ENCODE results near the gene ANLN. TPM values are rescaled to one million over a fixed set of nuclear protein-coding genes. Genes with fewer than 3 reads are reported as not detected.
"Not testable (repeated sequence)": the region's sequence is repeated elsewhere in the genome, so short reads cannot be mapped to it uniquely, and the experiment has no call there.

ANLN gene
- total RNA-seq, 1 donor from 2014 or later = 3.3 TPM

- H3K4me1 ChIP-seq = no peaks in the 10 kb centered on the region
- intact Hi-C loops (cut with DNase I) = no loop called here
- no peaks in the 10 kb centered on the region for H3K36me3 ChIP-seq
- H3K9me3 ChIP-seq = no peaks in the 10 kb centered on the region
- no peak for ATAC-seq
- DNase-seq = no peak
- no peaks in the 10 kb centered on the region for H3K27me3 ChIP-seq
- no peak overlapping the region for H3K27ac ChIP-seq
- no peak overlapping the region for H3K4me3 ChIP-seq
- no peak for TF ChIP-seq CTCF (IDR thresholded peaks at IDR 0.05)
Observed at GRCh38 chr7:36368496-36368895, 21.2 kb upstream of the ANLN start.

GRCh38 chr7:36369171-36369570 is 20.5 kb upstream of the ANLN start:
- no peaks in the 10 kb centered on the region for H3K4me1 ChIP-seq
- no peaks in the 10 kb centered on the region for H3K27me3 ChIP-seq
- no peak overlapping the region for H3K4me3 ChIP-seq
- TF ChIP-seq CTCF (IDR thresholded peaks at IDR 0.05) = no peak
- H3K9me3 ChIP-seq = no peaks in the 10 kb centered on the region
- no peak for ATAC-seq
- DNase-seq = no peak
- no peak overlapping the region for H3K27ac ChIP-seq
- intact Hi-C loops (cut with DNase I) = no loop called here
- no peaks in the 10 kb centered on the region for H3K36me3 ChIP-seq

- H3K27me3 ChIP-seq = no peaks in the 10 kb centered on the region
- ATAC-seq (no peak), DNase-seq (no peak)
- no peaks in the 10 kb centered on the region for H3K36me3 ChIP-seq
- H3K4me3 ChIP-seq = no peak overlapping the region
- intact Hi-C loops (cut with DNase I) = no loop called here
- no peak overlapping the region for H3K27ac ChIP-seq
- TF ChIP-seq CTCF (IDR thresholded peaks at IDR 0.05) = no peak
- no peaks in the 10 kb centered on the region for H3K9me3 ChIP-seq
- H3K4me1 ChIP-seq = no peaks in the 10 kb centered on the region
Observed at GRCh38 chr7:36370046-36370445, 19.6 kb upstream of the ANLN start.

GRCh38 chr7:36372156-36372555 is 17.5 kb upstream of the ANLN start:
- DNase-seq (no peak), ATAC-seq (no peak)
- Histone ChIP-seq H3K27ac (no peak overlapping the region), H3K36me3 (no peaks in the 10 kb centered on the region), H3K4me3 (no peak overlapping the region), H3K4me1 (no peaks in the 10 kb centered on the region), H3K9me3 (no peaks in the 10 kb centered on the region), H3K27me3 (no peaks in the 10 kb centered on the region)
- intact Hi-C loops (cut with DNase I) = no loop called here
- no peak for TF ChIP-seq CTCF (IDR thresholded peaks at IDR 0.05)

GRCh38 chr7:36378555-36378954 is 11.1 kb upstream of the ANLN start:
- H3K9me3 ChIP-seq; ATAC-seq; H3K27me3 ChIP-seq; intact Hi-C loops (cut with DNase I); H3K4me3 ChIP-seq; H3K36me3 ChIP-seq; H3K27ac ChIP-seq; DNase-seq; H3K4me1 ChIP-seq: not testable (repeated sequence)

- no peak for TF ChIP-seq CTCF (IDR thresholded peaks at IDR 0.05)
- H3K9me3 ChIP-seq = no peaks in the 10 kb centered on the region
- ATAC-seq (no peak), DNase-seq (no peak)
- H3K27ac ChIP-seq = no peak overlapping the region
- no peaks in the 10 kb centered on the region for H3K4me1 ChIP-seq
- H3K27me3 ChIP-seq = no peaks in the 10 kb centered on the region
- no peak overlapping the region for H3K4me3 ChIP-seq
- H3K36me3 ChIP-seq = no peaks in the 10 kb centered on the region
- intact Hi-C loops (cut with DNase I) = no loop called here
Observed at GRCh38 chr7:36379831-36380504, 9.7 kb upstream of the ANLN start.

Measured in upper lobe of right lung (tissue), 1 donor.